Measurements from ENCODE around the gene AK3. TPM values are rescaled to one million over a fixed set of nuclear protein-coding genes. Genes with fewer than 3 reads are reported as not detected.
A peak's percentile ranks its signal among the peaks of the same experiment; 100 is the strongest.

AK3 gene
- total RNA-seq, 1 donor, result 72.5 TPM

DNA sequence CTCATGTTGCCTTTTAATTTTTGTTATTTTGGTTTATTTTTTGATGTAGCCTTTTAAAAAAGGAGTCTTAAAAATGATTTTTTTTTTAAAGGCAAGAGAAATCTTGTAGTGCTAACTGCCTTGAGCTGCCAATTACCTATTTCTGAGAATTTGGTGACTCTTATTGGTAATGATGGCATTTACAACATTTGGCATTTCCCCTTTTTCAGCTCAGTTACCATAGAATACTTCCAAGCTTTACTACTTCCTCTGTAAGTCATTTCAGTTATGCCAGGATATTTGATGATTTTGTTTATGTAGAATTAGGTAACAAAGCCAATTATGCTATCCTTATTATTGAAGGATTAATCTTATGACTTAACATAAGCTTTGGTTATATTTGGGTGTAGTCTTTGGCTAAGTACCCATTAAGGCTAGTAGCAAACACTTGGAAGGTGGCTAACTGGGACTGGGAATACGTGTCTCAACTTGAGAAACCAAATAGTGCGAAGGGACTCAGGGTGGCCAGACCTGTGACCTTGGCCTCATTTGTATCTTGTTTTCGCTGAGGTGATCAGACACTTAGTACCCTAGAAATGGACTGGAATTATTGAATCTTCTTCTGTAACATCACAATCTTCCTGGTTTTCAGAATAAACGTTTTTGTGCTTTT is 33.9 kb downstream of the AK3 start:
- TF ChIP-seq, protein P1, sequence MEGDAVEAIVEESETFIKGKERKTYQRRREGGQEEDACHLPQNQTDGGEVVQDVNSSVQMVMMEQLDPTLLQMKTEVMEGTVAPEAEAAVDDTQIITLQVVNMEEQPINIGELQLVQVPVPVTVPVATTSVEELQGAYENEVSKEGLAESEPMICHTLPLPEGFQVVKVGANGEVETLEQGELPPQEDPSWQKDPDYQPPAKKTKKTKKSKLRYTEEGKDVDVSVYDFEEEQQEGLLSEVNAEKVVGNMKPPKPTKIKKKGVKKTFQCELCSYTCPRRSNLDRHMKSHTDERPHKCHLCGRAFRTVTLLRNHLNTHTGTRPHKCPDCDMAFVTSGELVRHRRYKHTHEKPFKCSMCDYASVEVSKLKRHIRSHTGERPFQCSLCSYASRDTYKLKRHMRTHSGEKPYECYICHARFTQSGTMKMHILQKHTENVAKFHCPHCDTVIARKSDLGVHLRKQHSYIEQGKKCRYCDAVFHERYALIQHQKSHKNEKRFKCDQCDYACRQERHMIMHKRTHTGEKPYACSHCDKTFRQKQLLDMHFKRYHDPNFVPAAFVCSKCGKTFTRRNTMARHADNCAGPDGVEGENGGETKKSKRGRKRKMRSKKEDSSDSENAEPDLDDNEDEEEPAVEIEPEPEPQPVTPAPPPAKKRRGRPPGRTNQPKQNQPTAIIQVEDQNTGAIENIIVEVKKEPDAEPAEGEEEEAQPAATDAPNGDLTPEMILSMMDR (IDR thresholded peaks at IDR 0.05; ENCODE audit: insufficient read depth, low read depth, low read length), result no peak
- no peak overlapping the region for H3K4me3 ChIP-seq (ENCODE audit: low read depth, low read length)
- DNase-seq (ENCODE audit: low read depth), result no peak

DNA sequence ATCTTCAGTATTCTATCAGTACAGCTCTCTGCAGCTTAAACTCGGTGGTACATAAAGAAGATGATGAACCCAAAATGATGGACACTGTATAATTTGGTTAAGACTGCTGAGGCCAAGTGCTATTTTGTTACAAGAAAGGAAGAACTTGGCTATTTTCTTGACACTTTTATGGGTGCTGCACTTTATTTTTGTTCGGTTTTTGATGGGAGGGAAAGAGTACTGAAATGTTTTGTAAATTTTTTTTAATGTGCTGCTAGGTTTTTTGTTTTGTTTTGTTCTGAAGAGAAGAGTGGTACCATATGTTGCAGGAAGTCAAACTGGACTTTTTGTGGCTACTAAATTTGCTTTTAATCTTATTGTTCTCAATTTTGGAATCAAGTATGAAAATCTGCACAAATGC is 35.0 kb downstream of the AK3 start:
- TF ChIP-seq, protein P1 (IDR thresholded peaks at IDR 0.05; ENCODE audit: insufficient read depth, low read depth, low read length), result no peak
- H3K4me3 ChIP-seq (ENCODE audit: low read depth, low read length), result no peak overlapping the region
- DNase-seq (ENCODE audit: low read depth), result peak; percentile 53

DNA sequence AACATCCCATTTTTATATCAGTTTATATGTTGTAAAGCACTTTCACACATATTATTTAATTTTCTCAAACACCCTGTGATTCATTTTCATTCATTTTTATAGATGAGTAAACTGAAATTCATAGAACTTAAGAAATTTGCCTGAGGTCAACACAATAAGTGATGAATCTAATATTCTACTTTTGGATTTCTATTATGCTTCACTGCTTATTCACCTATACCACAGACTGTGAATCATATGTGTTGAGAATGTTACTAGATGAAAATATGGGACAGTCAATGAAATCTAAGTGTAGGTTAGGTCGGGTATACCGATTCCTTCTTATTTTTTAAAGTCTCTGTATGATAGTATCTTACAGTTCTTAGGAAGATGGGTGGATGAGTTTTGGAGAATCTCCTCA is 36.9 kb downstream of the AK3 start:
- no peak for DNase-seq (ENCODE audit: low read depth)
- no peak overlapping the region for H3K4me3 ChIP-seq (ENCODE audit: low read depth, low read length)
- TF ChIP-seq, protein P1 (IDR thresholded peaks at IDR 0.05; ENCODE audit: insufficient read depth, low read depth, low read length), result no peak

DNA sequence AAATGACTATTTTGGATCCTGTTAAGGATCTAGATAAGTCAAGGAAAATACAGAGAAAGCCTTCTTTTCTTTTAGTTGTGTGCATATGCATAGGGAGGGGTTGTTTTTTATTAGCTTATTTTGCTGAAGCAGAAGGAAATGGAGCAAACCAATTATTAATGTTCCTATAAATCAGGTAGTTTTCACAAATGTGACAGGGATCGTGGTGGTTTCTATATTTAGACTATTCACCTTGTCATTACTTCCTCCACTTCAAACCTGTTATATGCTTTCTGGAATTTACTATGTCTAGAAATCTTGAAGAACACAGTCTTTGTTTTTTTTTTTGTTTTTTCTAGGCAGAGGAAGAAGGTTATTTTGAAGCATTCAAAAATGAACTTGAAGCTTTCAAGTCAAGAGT is 39.5 kb downstream of the AK3 start:
- H3K4me3 ChIP-seq (ENCODE audit: low read depth, low read length), result no peak overlapping the region
- DNase-seq (ENCODE audit: low read depth), result no peak
- TF ChIP-seq, protein P1 (IDR thresholded peaks at IDR 0.05; ENCODE audit: insufficient read depth, low read depth, low read length), result no peak

DNA sequence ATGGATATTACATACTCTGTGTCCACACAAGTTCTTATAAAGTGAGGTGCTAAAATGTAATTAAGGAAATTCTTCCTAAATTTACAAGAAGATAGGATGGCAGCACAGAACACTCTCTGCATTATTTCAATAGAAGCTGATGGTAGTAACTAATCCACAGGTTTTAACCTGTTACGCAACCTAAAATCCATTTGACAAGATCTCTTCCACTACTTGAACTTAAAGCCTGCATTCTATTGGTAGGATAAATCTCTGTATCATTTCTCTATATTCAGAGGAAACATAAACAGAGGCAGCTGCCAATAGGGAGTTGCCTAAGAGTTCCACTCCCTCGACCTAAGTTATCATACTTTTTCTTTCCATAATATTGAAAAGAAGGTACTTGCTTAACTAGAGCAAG is 40.1 kb downstream of the AK3 start:
- no peak overlapping the region for H3K4me3 ChIP-seq (ENCODE audit: low read depth, low read length)
- DNase-seq (ENCODE audit: low read depth), result peak; percentile 76
- TF ChIP-seq, protein P1 (IDR thresholded peaks at IDR 0.05; ENCODE audit: insufficient read depth, low read depth, low read length), result no peak

DNA sequence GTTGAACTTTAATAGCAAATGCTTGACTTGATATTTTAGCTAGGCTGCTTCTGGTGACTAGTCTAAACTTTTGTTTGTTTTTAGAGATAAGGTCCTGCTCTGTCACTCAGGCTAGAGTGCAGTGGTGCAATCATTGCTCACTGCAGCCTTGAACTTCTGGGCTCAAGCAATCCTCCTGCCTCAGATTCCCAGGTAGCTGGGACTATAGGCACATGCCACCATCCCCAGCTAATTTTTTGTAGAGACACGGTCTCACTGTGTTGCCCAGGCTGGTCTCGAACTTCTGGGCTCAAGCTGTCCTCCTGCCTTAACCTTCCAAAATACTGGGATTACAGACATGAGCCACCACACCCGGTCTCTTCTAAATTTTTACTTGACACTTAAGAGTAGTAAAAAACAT is 40.9 kb downstream of the AK3 start:
- DNase-seq (ENCODE audit: low read depth), result no peak
- H3K4me3 ChIP-seq (ENCODE audit: low read depth, low read length), result no peak overlapping the region
- TF ChIP-seq, protein P1 (IDR thresholded peaks at IDR 0.05; ENCODE audit: insufficient read depth, low read depth, low read length), result no peak

DNA sequence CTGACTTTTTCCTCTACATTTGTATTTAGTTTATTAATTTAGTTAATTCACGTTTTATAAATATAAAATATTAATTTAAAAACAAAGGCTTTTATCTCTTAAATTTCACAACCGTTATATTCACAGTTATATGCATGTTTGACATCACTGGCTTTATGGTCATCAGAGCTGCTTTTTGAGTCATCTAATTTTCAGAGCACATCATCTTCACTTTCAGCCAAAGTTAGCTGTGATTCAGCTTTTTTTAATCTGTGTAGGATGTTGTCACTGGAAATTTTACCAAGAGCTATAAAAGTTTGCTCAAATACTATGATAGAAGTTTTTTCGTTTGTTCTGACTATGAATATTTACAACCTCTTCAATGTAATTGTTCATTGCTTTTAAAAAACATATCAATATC is 49.2 kb downstream of the AK3 start:
- no peak overlapping the region for H3K4me3 ChIP-seq (ENCODE audit: low read depth, low read length)
- peak; percentile 21 for DNase-seq (ENCODE audit: low read depth)

More for the DNA sequence above, 49.2 kb downstream of the AK3 start:
- TF ChIP-seq, protein P1 (IDR thresholded peaks at IDR 0.05; ENCODE audit: insufficient read depth, low read depth, low read length), result no peak

All from fibroblast of villous mesenchyme (primary cell).